Dedifferentiated amniotic fluid mesenchymal stem cell (primary cell): ENCODE measurements around the gene FBXO41.

Source experiments
- DNase-seq: peaks from one replicate; pipeline ENCODE4 v3.0.0-alpha.2; 2016; ENCODE audit errors: extremely low spot score

Gene FBXO41

DNA sequence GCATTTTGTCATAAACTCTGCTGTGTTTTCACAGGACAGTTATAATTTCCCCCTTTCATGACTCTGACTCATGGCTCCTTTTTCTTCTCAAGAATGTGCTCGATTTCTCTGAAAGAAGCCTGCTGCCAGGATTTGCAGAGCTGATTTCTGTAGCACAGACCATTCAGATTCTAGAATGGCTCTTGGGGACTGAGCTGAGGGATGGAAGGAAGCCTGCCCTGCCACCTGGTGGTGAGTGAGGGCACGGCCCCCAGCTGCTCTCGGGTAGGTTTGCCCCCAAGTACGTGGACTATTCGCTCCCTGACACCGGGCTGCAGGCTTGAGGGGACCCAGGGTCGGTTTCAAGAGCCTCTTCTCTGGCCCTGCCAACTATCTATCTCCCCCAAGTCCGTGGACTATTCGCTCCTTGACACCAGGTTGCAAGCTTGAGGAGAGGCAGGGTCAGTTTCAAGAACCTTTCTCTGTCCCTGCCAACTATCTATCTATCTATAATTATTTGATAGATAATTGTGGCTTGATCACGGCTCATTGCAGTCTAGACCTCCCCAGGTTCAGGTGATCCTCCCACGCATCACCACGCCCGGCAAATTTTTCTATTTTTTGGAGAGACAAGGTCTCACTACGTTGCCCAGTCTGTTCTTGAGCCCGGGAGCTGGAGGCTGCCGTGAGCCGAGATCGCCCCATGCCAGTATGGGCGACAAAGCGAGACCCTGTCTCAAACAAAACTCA lies 71.7 kb downstream of the FBXO41 start:
- DNase-seq: peak; percentile 85

DNA sequence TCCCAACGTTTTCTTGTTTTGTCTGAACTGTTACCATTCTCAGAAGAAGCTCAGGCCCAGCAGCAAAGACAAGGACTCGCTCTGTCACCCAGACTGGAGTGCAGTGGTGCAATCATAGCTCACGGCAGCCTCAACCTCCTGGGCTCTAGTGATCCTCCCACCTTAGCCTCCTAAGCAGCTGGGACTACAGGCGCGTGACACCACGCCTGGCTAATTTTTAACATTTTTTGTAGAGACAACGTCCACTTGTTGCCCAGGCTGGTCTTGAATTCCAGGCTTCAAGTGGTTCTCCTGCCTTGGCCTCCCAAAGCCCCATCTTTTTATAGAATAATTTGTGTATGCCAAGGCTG lies 72.2 kb downstream of the FBXO41 start:
- no peak for DNase-seq

DNA sequence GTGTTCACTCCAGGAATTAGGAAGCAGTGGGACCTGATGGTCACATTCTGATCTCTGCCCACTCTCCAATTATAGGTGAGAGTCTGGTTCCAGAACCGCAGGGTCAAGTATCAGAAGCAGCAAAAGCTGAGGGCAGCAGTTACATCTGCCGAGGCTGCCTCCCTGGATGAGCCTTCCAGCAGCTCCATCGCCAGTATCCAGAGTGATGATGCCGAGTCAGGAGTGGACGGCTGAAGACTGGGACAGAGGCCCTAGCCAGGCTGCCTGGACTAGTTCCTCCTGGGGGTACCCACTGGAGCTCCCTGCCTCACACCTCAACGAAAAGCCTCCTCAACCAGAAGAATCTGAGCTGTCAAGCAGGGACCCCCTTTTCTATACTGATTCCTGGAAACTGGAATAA lies 73.6 kb downstream of the FBXO41 start:
- DNase-seq: no peak

DNA sequence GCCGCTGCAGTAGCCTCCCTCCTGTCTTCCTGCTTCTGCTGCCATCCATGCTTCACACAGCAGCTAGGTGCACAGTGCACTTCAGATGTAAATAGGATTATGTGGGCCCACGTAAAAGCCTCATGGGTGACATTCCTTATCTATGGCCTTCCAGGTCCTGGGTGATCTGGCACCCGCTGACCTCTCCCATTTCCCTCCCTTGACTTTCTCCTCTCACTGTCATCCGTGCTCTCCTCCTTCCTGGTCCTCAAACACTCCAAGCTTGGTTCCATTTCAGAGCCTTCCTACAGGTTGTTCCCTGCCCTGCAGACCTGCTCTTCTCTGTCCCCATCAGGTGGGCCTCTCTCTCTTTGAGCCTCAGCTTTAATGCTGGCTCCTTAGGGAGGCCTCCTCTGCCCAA lies 74.3 kb downstream of the FBXO41 start:
- no peak for DNase-seq

DNA sequence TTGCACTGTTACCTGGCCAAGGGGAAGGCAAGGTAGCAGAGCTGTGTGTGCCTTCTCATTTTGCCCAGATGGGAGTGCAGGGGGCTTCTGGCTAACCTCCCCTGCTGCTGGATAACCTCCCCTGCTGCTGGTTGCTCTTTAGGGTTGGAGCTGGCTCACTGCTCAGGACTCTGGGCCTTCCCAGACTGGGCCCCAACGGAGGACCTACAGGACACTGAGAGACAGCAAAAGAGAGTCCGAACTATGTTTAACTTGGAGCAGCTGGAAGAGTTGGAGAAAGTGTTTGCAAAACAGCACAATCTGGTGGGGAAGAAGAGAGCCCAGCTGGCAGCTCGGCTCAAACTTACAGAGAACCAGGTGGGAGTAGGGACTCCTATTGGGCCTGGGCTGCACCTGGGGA lies 76.0 kb downstream of the FBXO41 start:
- no peak for DNase-seq

DNA sequence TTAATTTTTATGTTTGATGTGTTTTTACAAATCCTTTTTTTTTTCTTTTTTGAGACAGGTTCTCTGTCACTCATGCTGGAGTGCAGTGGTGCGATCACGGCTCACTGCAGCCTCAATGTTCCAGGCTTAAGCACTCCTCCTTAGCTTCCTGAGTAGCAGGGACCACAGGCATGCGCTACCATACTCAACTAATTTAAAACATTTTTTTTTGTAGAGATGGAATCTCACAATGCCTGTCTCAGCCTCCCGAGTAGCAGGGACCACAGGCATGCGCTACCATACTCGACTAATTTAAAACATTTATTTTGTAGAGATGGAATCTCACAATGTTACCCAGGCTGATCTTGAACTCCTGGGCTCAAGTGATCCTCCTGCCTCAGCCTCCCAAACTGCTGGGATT lies 78.7 kb downstream of the FBXO41 start:
- DNase-seq: peak; percentile 21
